Testis (tissue), 3 donors: Measurements from ENCODE around the gene CHST9. TPM values are rescaled to one million over a fixed set of nuclear protein-coding genes. Genes with fewer than 3 reads are reported as not detected.

Experiments used
- DNase-seq: peaks from one replicate; pipeline ENCODE4 v3.0.0-alpha.2; 2019
- H3K27ac ChIP-seq, 2 donors: fragments of 200-600 bp; sonication (generic); one replicate each; pipeline ENCODE4 v1.5.1; 2019
- H3K27me3 ChIP-seq: fragments of 200-600 bp; sonication (generic); one replicate; pipeline ENCODE4 v1.5.1; 2019
- H3K36me3 ChIP-seq: fragments of 200-600 bp; sonication (generic); one replicate; pipeline ENCODE4 v1.5.1; 2017; ENCODE audit warnings: low read depth; ENCODE audit errors: missing control alignments
- H3K4me1 ChIP-seq: fragments of 200-600 bp; sonication (generic); one replicate; pipeline ENCODE4 v1.5.1; 2019
- H3K4me3 ChIP-seq, 2 donors: fragments of 200-600 bp; sonication (generic); one replicate each; pipeline ENCODE4 v1.5.1; 2017 to 2019
- H3K9me3 ChIP-seq: fragments of 200-600 bp; sonication (generic); one replicate; pipeline ENCODE4 v1.5.1; 2017
- POLR2A ChIP-seq: fragments of 450-650 bp; IDR thresholded peaks from one replicate; pipeline ENCODE4 v1.6.1; 2017; ENCODE audit warnings: antibody characterized with exemption, mild to moderate bottlenecking, moderate library complexity
- WGBS, 2 donors: methylation state at CpG; one replicate each; pipeline ENCODE4 v1.1.5; 2018; 5-methylcytosine and 5-hydroxymethylcytosine counted together
- intact Hi-C: fragments of 100-400 bp; cut with DNase I; formaldehyde crosslinking; loops from one replicate; pipeline ENCODE4 v1.15.1; 2023; ENCODE audit warnings: low total_unique reads
- polyA plus RNA-seq: library from polyadenylated mRNA; stranded (reverse); fragments of 350-450 nt; fragmentation: Illumina TruSeq; extraction: RNeasy Lipid Tissue Mini Kit (QIAGEN cat#74804); gene quantifications from one replicate; pipeline ENCODE4 v1.2.3, GENCODE V29; 2014; ENCODE audit warnings: low read depth, low replicate concordance; ENCODE audit not compliant: insufficient read depth
- total RNA-seq, 2 donors: library from RNA; depleted of rRNA; stranded (reverse); fragments of >200 nt; gene quantifications; one replicate each; pipeline ENCODE4 v1.2.3, GENCODE V29; 2016
- TF ChIP-seq, protein P1 (sequence below), 3 experiments: fragments of 450-650 bp in 2 of 3; fragments of 200-600 bp in 1 of 3; sonication (generic) in 1 of 3; IDR thresholded peaks; one replicate each; pipeline ENCODE4 v1.5.1; 2016 to 2019; ENCODE audit warnings: antibody characterized with exemption in 3 of 3, mild to moderate bottlenecking in 2 of 3, moderate library complexity in 1 of 3

Gene CHST9
- total and polyA plus RNA-seq, 3 donors from 2014 or later: 9.6 to 25.5 (median 20.9) TPM

DNA sequence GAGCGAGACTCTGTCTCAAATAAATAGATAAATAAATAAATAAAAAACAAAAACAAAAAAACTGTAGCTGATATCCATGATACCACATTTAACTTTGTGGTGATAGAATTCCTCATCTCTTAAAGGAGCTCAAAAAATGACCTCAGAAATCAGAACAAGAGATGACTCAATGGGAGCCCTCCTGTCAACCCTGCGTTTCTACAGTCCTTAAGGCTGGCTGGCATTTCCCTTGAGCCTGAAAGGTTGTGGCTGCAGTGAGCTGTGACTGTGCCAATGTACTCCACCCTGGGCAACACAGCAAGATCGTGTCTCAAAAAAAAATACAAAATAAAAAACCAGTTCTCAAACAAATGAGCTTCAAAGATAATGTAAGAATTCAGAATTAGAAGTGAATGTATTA, 40.4 kb downstream of the CHST9 start:
- intact Hi-C loops: no loop called here
- H3K36me3 ChIP-seq: no peaks in the 10 kb centered on the region
- H3K27ac ChIP-seq: peak overlapping the region; percentile 4 to 45
- H3K27me3 ChIP-seq: no peaks in the 10 kb centered on the region
- H3K4me3 ChIP-seq: no peak overlapping the region
- peaks cover 5% of the 10 kb centered on the region for H3K4me1 ChIP-seq
- 67 to 75% methylated on average over 3 of the region's 3 CpGs for WGBS, 2 donors
- TF ChIP-seq POLR2A: no peak
- TF ChIP-seq, protein P1, sequence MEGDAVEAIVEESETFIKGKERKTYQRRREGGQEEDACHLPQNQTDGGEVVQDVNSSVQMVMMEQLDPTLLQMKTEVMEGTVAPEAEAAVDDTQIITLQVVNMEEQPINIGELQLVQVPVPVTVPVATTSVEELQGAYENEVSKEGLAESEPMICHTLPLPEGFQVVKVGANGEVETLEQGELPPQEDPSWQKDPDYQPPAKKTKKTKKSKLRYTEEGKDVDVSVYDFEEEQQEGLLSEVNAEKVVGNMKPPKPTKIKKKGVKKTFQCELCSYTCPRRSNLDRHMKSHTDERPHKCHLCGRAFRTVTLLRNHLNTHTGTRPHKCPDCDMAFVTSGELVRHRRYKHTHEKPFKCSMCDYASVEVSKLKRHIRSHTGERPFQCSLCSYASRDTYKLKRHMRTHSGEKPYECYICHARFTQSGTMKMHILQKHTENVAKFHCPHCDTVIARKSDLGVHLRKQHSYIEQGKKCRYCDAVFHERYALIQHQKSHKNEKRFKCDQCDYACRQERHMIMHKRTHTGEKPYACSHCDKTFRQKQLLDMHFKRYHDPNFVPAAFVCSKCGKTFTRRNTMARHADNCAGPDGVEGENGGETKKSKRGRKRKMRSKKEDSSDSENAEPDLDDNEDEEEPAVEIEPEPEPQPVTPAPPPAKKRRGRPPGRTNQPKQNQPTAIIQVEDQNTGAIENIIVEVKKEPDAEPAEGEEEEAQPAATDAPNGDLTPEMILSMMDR (IDR thresholded peaks at IDR 0.05): no peak
- H3K9me3 ChIP-seq: no peaks in the 10 kb centered on the region
- DNase-seq: no peak

DNA sequence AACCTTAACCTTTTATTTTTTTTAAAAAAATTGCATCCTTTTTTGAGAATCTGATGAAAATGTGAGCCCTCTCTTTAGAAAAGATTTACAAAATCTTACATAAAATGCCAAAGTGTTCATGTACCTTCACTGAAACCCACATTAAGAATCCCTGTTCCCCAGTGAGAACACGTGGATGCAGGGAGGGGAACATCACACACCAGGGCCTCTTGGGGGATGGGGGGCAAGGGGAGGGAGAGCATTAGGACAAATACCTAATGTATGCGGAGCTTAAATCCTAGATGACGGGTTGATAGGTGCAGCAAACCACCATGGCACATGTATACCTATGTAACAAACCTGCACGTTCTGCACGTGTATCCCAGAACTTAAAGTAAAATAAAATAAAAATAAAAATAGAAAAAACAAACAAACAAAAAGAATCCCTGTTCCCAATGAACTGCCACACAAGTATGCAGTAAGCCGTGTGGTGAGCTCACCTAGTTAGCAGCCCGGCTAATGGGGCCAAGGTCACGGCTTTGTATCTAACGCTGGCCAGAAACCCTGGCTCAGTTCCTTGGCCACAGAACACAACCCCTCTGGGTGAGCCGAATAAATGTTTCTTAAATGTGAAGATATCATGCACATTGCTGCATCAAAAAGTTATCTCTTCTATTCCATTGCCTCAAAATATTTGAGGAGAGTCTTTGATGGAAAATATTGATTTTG, 41.4 kb downstream of the CHST9 start:
- Histone ChIP-seq H3K27ac (peak overlapping the region in 1 of 2 donors; percentile 45), H3K4me1 (peaks cover 5% of the 10 kb centered on the region), H3K9me3 (no peaks in the 10 kb centered on the region), H3K27me3 (no peaks in the 10 kb centered on the region), H3K4me3 (no peak overlapping the region), H3K36me3 (no peaks in the 10 kb centered on the region)
- intact Hi-C loops: no loop called here
- DNase-seq: peak; percentile 87
- 33 to 40% methylated on average over 10 of the region's 10 CpGs for WGBS, 2 donors
- no peak for TF ChIP-seq POLR2A
- TF ChIP-seq, protein P1 (IDR thresholded peaks at IDR 0.05): no peak

DNA sequence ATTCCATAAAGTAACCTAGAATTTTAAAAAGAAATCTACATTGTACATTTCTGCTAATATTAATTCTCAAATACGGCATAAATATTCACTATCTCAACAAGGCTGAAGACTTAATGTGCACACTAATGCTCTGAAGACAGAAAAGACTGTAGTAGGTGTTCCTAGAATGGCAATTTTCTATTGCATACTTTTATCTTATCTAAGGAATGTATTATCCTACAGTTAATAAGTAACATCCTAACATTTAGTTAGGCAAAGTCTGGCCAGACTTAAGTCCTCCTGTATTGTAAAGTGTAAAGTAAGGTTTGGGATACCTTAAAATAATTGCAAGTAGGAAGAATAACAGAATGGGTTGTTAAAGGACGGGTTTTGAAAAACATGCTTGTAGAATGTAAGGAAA, 42.2 kb downstream of the CHST9 start:
- H3K4me3 ChIP-seq: no peak overlapping the region
- H3K9me3 ChIP-seq: no peaks in the 10 kb centered on the region
- intact Hi-C loops: no loop called here
- no peaks in the 10 kb centered on the region for H3K36me3 ChIP-seq
- TF ChIP-seq POLR2A: no peak
- TF ChIP-seq, protein P1 (IDR thresholded peaks at IDR 0.05): no peak
- peak overlapping the region; percentile 6 to 31 for H3K27ac ChIP-seq
- WGBS, 2 donors: 49 to 67% methylated on average over 2 of the region's 2 CpGs
- DNase-seq: no peak
- H3K4me1 ChIP-seq: peaks cover 5% of the 10 kb centered on the region
- no peaks in the 10 kb centered on the region for H3K27me3 ChIP-seq

DNA sequence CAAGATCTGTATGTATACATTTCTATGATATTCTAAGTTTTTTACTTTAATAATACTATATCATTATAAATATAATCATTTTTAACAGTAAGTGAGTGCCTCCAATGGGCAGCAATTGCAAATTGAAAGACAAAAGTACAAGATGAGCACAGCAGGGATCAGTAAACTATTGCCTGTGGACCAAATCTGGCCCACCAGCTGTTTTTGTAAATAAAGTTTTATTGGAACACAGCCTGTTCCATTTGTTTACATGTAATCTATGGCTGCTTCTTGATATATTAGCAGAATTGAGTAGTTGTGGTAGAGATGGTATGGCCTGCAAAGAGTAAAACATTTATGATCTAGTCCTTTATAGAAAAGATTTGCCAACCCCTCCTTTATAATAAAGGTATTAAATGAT, 43.2 kb downstream of the CHST9 start:
- no peaks in the 10 kb centered on the region for H3K36me3 ChIP-seq
- H3K4me3 ChIP-seq: no peak overlapping the region
- intact Hi-C loops: no loop called here
- TF ChIP-seq, protein P1 (IDR thresholded peaks at IDR 0.05): no peak
- no peak for TF ChIP-seq POLR2A
- no peaks in the 10 kb centered on the region for H3K9me3 ChIP-seq
- DNase-seq: no peak
- H3K27ac ChIP-seq: no peak overlapping the region
- H3K4me1 ChIP-seq: peaks cover 5% of the 10 kb centered on the region
- H3K27me3 ChIP-seq: no peaks in the 10 kb centered on the region

DNA sequence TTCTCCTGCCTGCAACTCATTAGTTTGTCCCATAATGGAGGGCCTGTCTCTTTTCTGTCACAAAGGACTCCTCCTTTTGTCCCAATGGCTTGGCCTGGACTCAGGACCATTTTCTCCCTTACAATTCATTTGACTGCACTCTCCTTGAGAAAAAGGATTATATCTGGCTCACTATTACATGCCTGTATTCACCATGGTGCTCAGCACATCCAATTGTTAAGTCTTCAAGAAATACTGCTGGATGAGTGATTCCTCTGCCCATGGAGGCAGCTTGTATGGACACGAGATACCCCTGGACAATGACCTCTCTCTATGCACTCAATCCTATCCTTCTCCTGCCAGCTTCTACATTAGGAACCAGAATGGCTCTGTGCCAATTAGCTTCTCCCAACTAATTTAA, 47.0 kb downstream of the CHST9 start:
- Histone ChIP-seq H3K27me3 (no peaks in the 10 kb centered on the region), H3K9me3 (no peaks in the 10 kb centered on the region), H3K36me3 (no peaks in the 10 kb centered on the region), H3K4me3 (no peak overlapping the region), H3K27ac (no peak overlapping the region), H3K4me1 (no peaks in the 10 kb centered on the region)
- 61 to 67% methylated on average over 1 of the region's 1 CpG for WGBS, 2 donors
- intact Hi-C loops: no loop called here
- no peak for DNase-seq
- TF ChIP-seq POLR2A: no peak
- TF ChIP-seq, protein P1 (IDR thresholded peaks at IDR 0.05): no peak
